Uterus (tissue), 4 donors: ENCODE results near the gene LINC01488. TPM values are rescaled to one million over a fixed set of nuclear protein-coding genes. Genes with fewer than 3 reads are reported as not detected.

ENCODE experiments used
- DNase-seq, 2 donors: peaks; one replicate each; pipeline ENCODE4 v3.0.0-alpha.2; 2019 to 2020
- H3K27ac ChIP-seq, 2 donors: fragments of 200-600 bp; sonication (generic); 1 replicate in 1 of 2; 2 replicates in 1 of 2; pipeline ENCODE4 v1.5.1; 2016 to 2018
- H3K27me3 ChIP-seq, 2 donors: fragments of 200-600 bp; sonication (generic); one replicate each; pipeline ENCODE4 v1.5.1; 2018 to 2019; ENCODE audit warnings: control low read depth in 1 of 2
- H3K36me3 ChIP-seq, 2 donors: fragments of 200-600 bp; sonication (generic); one replicate each; pipeline ENCODE4 v1.5.1; 2019; ENCODE audit warnings: control low read depth in 1 of 2
- H3K4me1 ChIP-seq, 2 donors: fragments of 200-600 bp; sonication (generic); one replicate each; pipeline ENCODE4 v1.5.1; 2018 to 2019; ENCODE audit warnings: control low read depth in 1 of 2
- H3K4me3 ChIP-seq, 2 donors: fragments of 200-600 bp; sonication (generic); 1 replicate in 1 of 2; 2 replicates in 1 of 2; pipeline ENCODE4 v1.5.1; 2018 to 2019; ENCODE audit warnings: mild to moderate bottlenecking in 1 of 2
- H3K9me3 ChIP-seq, 2 donors: fragments of 200-600 bp; sonication (generic); one replicate each; pipeline ENCODE4 v1.5.1; 2019; ENCODE audit warnings: control low read depth in 1 of 2
- POLR2A ChIP-seq, 2 donors: fragments of 450-650 bp; IDR thresholded peaks; one replicate each; pipeline ENCODE4 v1.6.1; 2016; ENCODE audit warnings: antibody characterized with exemption in 2 of 2, mild to moderate bottlenecking in 1 of 2, moderate library complexity in 1 of 2
- intact Hi-C: fragments of 100-400 bp; cut with DNase I; formaldehyde crosslinking; loops from one replicate; pipeline ENCODE4 v1.15.1; 2023; ENCODE audit warnings: low total_unique reads
- total RNA-seq, 4 donors: library from RNA; depleted of rRNA in 3 of 4; stranded (reverse); fragments of >200 nt in 3 of 4; gene quantifications; one replicate each; pipeline versions ENCODE4 v1.1.0 to v1.2.4, GENCODE V29; 2014 to 2023
- TF ChIP-seq, protein P1 (sequence below), 4 experiments: fragments of 200-600 bp in 2 of 4; fragments of 450-650 bp in 2 of 4; sonication (generic) in 2 of 4; IDR thresholded peaks; one replicate each; pipeline ENCODE4 v1.5.1; 2016 to 2019; ENCODE audit warnings: antibody characterized with exemption in 4 of 4, mild to moderate bottlenecking in 2 of 4, moderate library complexity in 1 of 4
- donor health status: DM: yes; HTN: yes; CAD: no.

The LINC01488 gene
- total RNA-seq, 4 donors from 2014 or later = not detected

DNA sequence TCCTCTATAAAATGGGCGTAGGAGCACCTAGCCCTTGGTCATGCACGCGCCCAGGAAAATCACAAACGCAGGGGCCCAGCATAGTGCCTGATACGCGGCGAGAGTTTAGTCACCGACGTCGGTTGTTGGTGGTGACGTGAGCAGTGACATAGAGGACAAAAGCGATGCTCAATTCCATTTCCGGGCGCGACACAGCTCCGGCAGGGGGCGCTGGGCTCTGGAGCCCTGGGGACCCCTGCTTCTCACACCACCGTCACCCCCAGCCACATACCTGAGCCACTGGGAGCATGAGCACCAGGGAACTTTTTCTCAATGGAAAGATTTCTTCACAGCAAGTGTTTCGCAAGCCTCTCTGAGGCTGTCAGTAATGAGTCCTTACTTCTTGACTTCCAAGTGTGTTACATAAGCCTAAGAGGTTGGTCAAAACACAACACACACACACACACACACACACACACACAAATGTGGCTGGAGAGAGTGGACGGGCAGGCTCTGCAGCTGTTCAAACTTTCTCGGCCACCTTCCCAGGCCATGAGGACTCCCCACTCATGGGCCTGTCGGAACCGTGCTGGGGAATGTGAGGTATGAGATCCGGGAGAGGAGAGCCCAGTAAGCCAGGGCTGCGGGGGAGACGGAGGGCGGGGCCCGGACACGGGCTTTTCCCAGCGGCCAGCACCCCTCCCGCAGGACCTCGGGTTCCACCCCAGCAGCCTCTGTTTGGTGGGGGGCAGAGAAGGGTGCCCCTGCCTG, 36.9 kb upstream of the LINC01488 start:
- Histone ChIP-seq H3K27ac (peak overlapping the region; percentile 70 to 73), H3K4me3 (no peak overlapping the region), H3K27me3 (no peaks in the 10 kb centered on the region), H3K9me3 (no peaks in the 10 kb centered on the region), H3K4me1 (peaks cover 8 to 18% of the 10 kb centered on the region in 2 donors), H3K36me3 (no peaks in the 10 kb centered on the region)
- TF ChIP-seq POLR2A (IDR thresholded peaks at IDR 0.05) = no peak
- peak; percentile 75 to 77 for DNase-seq
- intact Hi-C loops = no loop called here

GRCh38 chr11:69445131-69445470, 36.4 kb upstream of the LINC01488 start:
- peak overlapping the region; percentile 60 to 70 for H3K27ac ChIP-seq
- H3K9me3 ChIP-seq = no peaks in the 10 kb centered on the region
- intact Hi-C loops = no loop called here
- no peak for TF ChIP-seq POLR2A (IDR thresholded peaks at IDR 0.05)
- TF ChIP-seq, protein P1, sequence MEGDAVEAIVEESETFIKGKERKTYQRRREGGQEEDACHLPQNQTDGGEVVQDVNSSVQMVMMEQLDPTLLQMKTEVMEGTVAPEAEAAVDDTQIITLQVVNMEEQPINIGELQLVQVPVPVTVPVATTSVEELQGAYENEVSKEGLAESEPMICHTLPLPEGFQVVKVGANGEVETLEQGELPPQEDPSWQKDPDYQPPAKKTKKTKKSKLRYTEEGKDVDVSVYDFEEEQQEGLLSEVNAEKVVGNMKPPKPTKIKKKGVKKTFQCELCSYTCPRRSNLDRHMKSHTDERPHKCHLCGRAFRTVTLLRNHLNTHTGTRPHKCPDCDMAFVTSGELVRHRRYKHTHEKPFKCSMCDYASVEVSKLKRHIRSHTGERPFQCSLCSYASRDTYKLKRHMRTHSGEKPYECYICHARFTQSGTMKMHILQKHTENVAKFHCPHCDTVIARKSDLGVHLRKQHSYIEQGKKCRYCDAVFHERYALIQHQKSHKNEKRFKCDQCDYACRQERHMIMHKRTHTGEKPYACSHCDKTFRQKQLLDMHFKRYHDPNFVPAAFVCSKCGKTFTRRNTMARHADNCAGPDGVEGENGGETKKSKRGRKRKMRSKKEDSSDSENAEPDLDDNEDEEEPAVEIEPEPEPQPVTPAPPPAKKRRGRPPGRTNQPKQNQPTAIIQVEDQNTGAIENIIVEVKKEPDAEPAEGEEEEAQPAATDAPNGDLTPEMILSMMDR (IDR thresholded peaks at IDR 0.05) = no peak
- H3K36me3 ChIP-seq = no peaks in the 10 kb centered on the region
- H3K27me3 ChIP-seq = no peaks in the 10 kb centered on the region
- no peak for DNase-seq
- no peak overlapping the region for H3K4me3 ChIP-seq
- peaks cover 8 to 18% of the 10 kb centered on the region in 2 donors for H3K4me1 ChIP-seq

GRCh38 chr11:69446108-69446507, 35.4 kb upstream of the LINC01488 start:
- DNase-seq = no peak
- no peak overlapping the region for H3K4me3 ChIP-seq
- H3K27ac ChIP-seq = no peak overlapping the region
- TF ChIP-seq, protein P1 (IDR thresholded peaks at IDR 0.05) = no peak
- TF ChIP-seq POLR2A (IDR thresholded peaks at IDR 0.05) = no peak
- H3K9me3 ChIP-seq = no peaks in the 10 kb centered on the region
- H3K4me1 ChIP-seq = peaks cover 8 to 18% of the 10 kb centered on the region in 2 donors
- intact Hi-C loops = no loop called here
- H3K36me3 ChIP-seq = no peaks in the 10 kb centered on the region
- no peaks in the 10 kb centered on the region for H3K27me3 ChIP-seq

DNA sequence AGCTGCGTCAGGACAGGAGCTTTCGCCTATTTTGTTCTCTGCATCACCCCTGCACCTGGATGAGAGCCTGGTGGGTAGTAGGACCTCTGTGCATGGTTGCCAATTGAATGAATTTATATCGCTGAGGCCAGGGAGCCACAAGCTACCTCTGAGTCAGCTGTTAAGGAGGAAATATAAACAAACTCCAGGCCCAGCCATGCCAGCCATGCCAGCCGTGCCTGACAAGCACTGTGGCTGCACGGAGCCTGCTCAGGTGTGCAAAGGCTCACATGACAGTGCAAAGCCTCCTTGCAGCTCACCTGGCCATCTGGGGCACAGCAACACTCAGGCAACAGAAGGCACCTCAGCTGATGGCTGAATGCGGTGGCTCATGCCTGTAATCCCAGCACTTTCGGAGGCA, 33.7 kb upstream of the LINC01488 start:
- Histone ChIP-seq H3K36me3 (no peaks in the 10 kb centered on the region), H3K27me3 (no peaks in the 10 kb centered on the region), H3K4me1 (peaks cover 4 to 13% of the 10 kb centered on the region in 2 donors), H3K27ac (no peak overlapping the region), H3K9me3 (no peaks in the 10 kb centered on the region), H3K4me3 (no peak overlapping the region)
- TF ChIP-seq, protein P1 (IDR thresholded peaks at IDR 0.05) = no peak
- no peak for TF ChIP-seq POLR2A (IDR thresholded peaks at IDR 0.05)
- intact Hi-C loops = no loop called here
- no peak for DNase-seq

GRCh38 chr11:69448471-69449284, 32.8 kb upstream of the LINC01488 start:
- no peaks in the 10 kb centered on the region for H3K9me3 ChIP-seq
- H3K27me3 ChIP-seq = no peaks in the 10 kb centered on the region
- H3K4me3 ChIP-seq = no peak overlapping the region
- peak overlapping the region in 1 of 2 donors; percentile 48 for H3K27ac ChIP-seq
- H3K36me3 ChIP-seq = no peaks in the 10 kb centered on the region
- TF ChIP-seq, protein P1 (IDR thresholded peaks at IDR 0.05) = no peak
- no peak for TF ChIP-seq POLR2A (IDR thresholded peaks at IDR 0.05)
- intact Hi-C loops = no loop called here
- DNase-seq = no peak
- H3K4me1 ChIP-seq = peaks cover 0 to 9% of the 10 kb centered on the region in 2 donors
